ENCODE data around the gene SUSD4. TPM values are rescaled to one million over a fixed set of nuclear protein-coding genes. Genes with fewer than 3 reads are reported as not detected.

The SUSD4 gene
- total and polyA plus RNA-seq, 3 donors from 2014 or later: 13.9 to 17.7 (median 13.9) TPM

DNA sequence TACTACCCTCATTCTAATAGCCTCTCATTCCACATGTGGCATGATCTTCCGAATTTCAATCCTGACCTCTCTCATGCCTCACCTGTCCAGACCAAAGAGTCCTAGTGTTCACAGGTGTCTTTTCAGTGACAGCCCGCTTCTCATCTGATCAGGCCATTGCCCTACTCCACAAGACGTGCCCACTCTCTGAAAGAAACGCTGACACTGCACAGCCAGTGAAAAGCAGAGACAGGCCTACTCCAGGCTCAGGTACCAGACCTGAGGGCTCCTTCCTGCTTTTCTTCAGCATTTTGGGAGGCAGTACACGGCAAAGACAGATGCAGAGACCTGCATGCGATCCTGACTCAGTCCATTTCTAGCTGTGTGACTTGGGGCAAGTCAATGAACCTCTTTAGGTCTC is 43.0 kb downstream of the SUSD4 start:
- Histone ChIP-seq H3K27me3 (no peaks in the 10 kb centered on the region), H3K4me3 (no peak overlapping the region), H3K27ac (no peak overlapping the region), H3K4me1 (no peaks in the 10 kb centered on the region), H3K9me3 (no peaks in the 10 kb centered on the region), H3K36me3 (ENCODE audit: low read depth, missing control alignments) (no peaks in the 10 kb centered on the region)
- no peak for DNase-seq
- WGBS, 2 donors: 85% methylated on average over 6 of the region's 6 CpGs
- TF ChIP-seq POLR2A (IDR thresholded peaks at IDR 0.05) (no peak), CTCF (IDR thresholded peaks at IDR 0.05) (no peak)
- intact Hi-C loops (cut with DNase I; ENCODE audit: low total_unique reads): no loop called here

DNA sequence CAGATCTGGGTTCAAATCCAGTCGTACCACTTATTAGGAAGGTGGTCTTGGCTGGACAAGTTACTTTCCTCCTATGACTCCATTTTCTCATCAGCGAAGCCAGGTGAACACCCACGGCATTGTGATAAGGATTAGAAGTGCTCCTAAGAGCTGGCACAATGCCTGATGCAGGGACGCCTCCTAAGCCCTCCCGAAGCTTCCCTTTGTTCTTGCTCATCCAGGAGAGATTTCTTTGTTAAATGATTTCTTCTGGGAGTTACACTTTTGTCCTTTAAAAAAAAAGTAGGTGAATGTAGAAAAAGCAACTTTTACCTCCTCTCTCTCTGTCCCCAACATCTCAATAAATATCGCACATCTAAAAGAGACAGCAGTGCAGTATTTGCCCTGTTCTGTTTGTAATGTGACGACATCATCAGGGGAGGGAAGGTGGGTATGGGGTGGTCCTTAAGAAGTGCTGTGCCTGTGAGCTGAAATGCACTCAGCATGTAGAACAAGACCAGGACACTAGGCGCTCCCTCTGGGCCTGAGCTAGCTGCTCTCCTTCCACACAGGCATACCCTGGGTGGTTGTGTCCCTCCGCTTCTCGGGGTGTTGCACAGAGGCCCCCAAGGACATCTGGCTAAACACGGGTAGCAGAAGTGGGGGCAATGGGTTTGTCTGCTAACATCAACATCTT is 43.9 kb downstream of the SUSD4 start:
- intact Hi-C loops (cut with DNase I; ENCODE audit: low total_unique reads): no loop called here
- H3K9me3 ChIP-seq: no peaks in the 10 kb centered on the region
- no peak for TF ChIP-seq CTCF (IDR thresholded peaks at IDR 0.05)
- TF ChIP-seq POLR2A (IDR thresholded peaks at IDR 0.05): no peak
- H3K36me3 ChIP-seq (ENCODE audit: low read depth, missing control alignments): no peaks in the 10 kb centered on the region
- DNase-seq: no peak
- H3K27ac ChIP-seq: no peak overlapping the region
- H3K4me3 ChIP-seq: no peak overlapping the region
- no peaks in the 10 kb centered on the region for H3K27me3 ChIP-seq
- no peaks in the 10 kb centered on the region for H3K4me1 ChIP-seq
- 82 to 86% methylated on average over 10 to 11 of the region's 11 CpGs for WGBS, 2 donors

- Histone ChIP-seq H3K4me1 (no peaks in the 10 kb centered on the region), H3K27me3 (no peaks in the 10 kb centered on the region), H3K36me3 (ENCODE audit: low read depth, missing control alignments) (no peaks in the 10 kb centered on the region), H3K4me3 (no peak overlapping the region), H3K27ac (no peak overlapping the region), H3K9me3 (no peaks in the 10 kb centered on the region)
- no peak for TF ChIP-seq CTCF (IDR thresholded peaks at IDR 0.05)
- no peak for TF ChIP-seq POLR2A (IDR thresholded peaks at IDR 0.05)
- DNase-seq: no peak
- intact Hi-C loops (cut with DNase I; ENCODE audit: low total_unique reads): no loop called here
- 88 to 94% methylated on average over 3 of the region's 3 CpGs for WGBS, 2 donors
These were observed 44.6 kb downstream of the SUSD4 start for GRCh38 chr1:223319398-223319797.

GRCh38 chr1:223316082-223316481 is 47.9 kb downstream of the SUSD4 start:
- TF ChIP-seq POLR2A (IDR thresholded peaks at IDR 0.05) (no peak), CTCF (IDR thresholded peaks at IDR 0.05) (no peak)
- Histone ChIP-seq H3K4me3 (no peak overlapping the region), H3K27ac (no peak overlapping the region), H3K36me3 (ENCODE audit: low read depth, missing control alignments) (no peaks in the 10 kb centered on the region), H3K9me3 (no peaks in the 10 kb centered on the region), H3K4me1 (peaks cover 5% of the 10 kb centered on the region), H3K27me3 (no peaks in the 10 kb centered on the region)
- intact Hi-C loops (cut with DNase I; ENCODE audit: low total_unique reads): no loop called here
- DNase-seq: no peak
- 90 to 93% methylated on average over 3 of the region's 3 CpGs for WGBS, 2 donors

- Histone ChIP-seq H3K27me3 (no peaks in the 10 kb centered on the region), H3K9me3 (no peaks in the 10 kb centered on the region), H3K4me1 (peaks cover 5% of the 10 kb centered on the region), H3K27ac (no peak overlapping the region), H3K4me3 (no peak overlapping the region), H3K36me3 (ENCODE audit: low read depth, missing control alignments) (no peaks in the 10 kb centered on the region)
- DNase-seq: no peak
- 77 to 95% methylated on average over 2 of the region's 2 CpGs for WGBS, 2 donors
- no peak for TF ChIP-seq CTCF (IDR thresholded peaks at IDR 0.05)
- TF ChIP-seq POLR2A (IDR thresholded peaks at IDR 0.05): no peak
- intact Hi-C loops (cut with DNase I; ENCODE audit: low total_unique reads): no loop called here
These were observed 48.3 kb downstream of the SUSD4 start for GRCh38 chr1:223315665-223316064.
